OCI-LY3 (cell line): Measurements from ENCODE around the gene BCL10.
A peak's percentile ranks its signal among the peaks of the same experiment; 100 is the strongest.

ENCODE experiments used
- H2AFZ ChIP-seq: fragments of 200-600, 300-600 bp; shearing (Covaris generic); 2 replicates; pipeline ENCODE4 v1.6.0; 2014; ENCODE audit warnings: antibody characterized with exemption, low read depth, low read length
- H3K27ac ChIP-seq: fragments of 200-600, 300-600 bp; sonication (generic); 2 replicates; pipeline ENCODE4 v1.5.1; 2014; ENCODE audit warnings: mild to moderate bottlenecking, low read length, moderate library complexity, mixed read lengths
- H3K27me3 ChIP-seq: fragments of 200-600, 300-600 bp; sonication (generic); 2 replicates; pipeline ENCODE4 v1.6.1; 2014; ENCODE audit warnings: low read depth, low read length, mixed read lengths
- H3K36me3 ChIP-seq: fragments of 200-600, 300-600 bp; sonication (generic); replicated peaks from 2 replicates; pipeline ENCODE3; 2014; ENCODE audit warnings: low read depth, low read length, mixed read lengths
- H3K4me1 ChIP-seq: fragments of 300-600, 200-600 bp; sonication (generic); 2 replicates; pipeline ENCODE4 v1.6.1; 2014; ENCODE audit warnings: low read length, mixed read lengths
- H3K4me2 ChIP-seq: fragments of 200-600, 300-600 bp; sonication (generic); 2 replicates; pipeline ENCODE4 v1.6.1; 2014; ENCODE audit warnings: low read length, mixed read lengths
- H3K4me3 ChIP-seq: fragments of 300-600, 200-600 bp; sonication (generic); 2 replicates; pipeline ENCODE4 v1.5.1; 2014; ENCODE audit warnings: antibody characterized with exemption, mild to moderate bottlenecking, low read length, moderate library complexity
- H3K79me2 ChIP-seq: fragments of 300-600, 200-600 bp; shearing (Covaris generic); 2 replicates; pipeline ENCODE4 v1.6.1; 2014; ENCODE audit warnings: mild to moderate bottlenecking, low read length, mixed read lengths
- H3K9ac ChIP-seq: fragments of 300-600, 200-600 bp; shearing (Covaris generic); 2 replicates; pipeline ENCODE4 v1.6.0; 2014; ENCODE audit warnings: mild to moderate bottlenecking, low read length, moderate library complexity
- H3K9me3 ChIP-seq: fragments of 200-600, 300-600 bp; shearing (Covaris generic); 2 replicates; pipeline ENCODE4 v1.6.1; 2014; ENCODE audit warnings: low read length, mixed read lengths; ENCODE audit not compliant: insufficient read depth
- H4K20me1 ChIP-seq: fragments of 200-600, 300-600 bp; sonication (generic); 2 replicates; pipeline ENCODE4 v1.6.1; 2016; ENCODE audit warnings: low read length, mixed read lengths; ENCODE audit not compliant: insufficient read depth
- CTCF ChIP-seq: fragments of 200-600, 300-600 bp; sonication (generic); IDR thresholded peaks from 2 replicates; pipeline ENCODE4 v1.5.1; 2014; ENCODE audit warnings: antibody characterized with exemption, low read length, low read depth
- EZH2phosphoT487 ChIP-seq: fragments of 200-600 bp; shearing (Covaris generic); IDR thresholded peaks from 2 replicates; pipeline ENCODE4 v1.6.1; 2018; ENCODE audit warnings: antibody characterized with exemption, mixed run types, low read depth

The BCL10 gene

DNA sequence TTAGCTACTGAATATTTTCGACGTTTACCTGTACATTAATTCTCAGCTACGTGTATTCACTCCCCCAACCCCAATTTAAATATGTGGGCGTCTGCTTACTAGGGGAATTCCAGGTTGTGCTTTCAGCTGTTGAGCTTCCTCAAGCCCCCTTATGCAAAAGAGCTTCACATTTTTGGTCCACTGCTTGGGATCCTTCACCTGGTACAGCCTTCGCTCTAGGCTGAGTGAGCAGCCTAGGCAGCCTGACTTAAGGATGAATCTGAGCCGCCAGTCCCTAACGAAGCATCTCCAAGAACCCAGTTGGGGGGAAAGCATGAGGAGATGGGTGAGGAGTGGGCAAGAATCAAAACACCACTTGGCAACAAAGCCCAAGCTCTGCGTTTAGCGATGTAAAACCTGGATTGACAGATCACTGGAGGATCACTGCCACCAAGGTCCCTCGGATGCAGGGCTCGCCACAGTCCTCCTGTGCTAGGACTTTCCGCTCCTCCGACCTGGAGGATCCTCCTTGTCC, 674 bp downstream of the BCL10 start:
- peak overlapping the region; percentile 90 for H3K27ac ChIP-seq
- H2AFZ ChIP-seq: no peak overlapping the region

GRCh38 chr1:85274969-85275453, 1.4 kb downstream of the BCL10 start:
- peaks cover 34% of the 10 kb centered on the region for H4K20me1 ChIP-seq
- H3K27ac ChIP-seq: peak overlapping the region; percentile 90
- no peaks in the 10 kb centered on the region for H3K27me3 ChIP-seq
- no peaks in the 10 kb centered on the region for H3K9me3 ChIP-seq
- H2AFZ ChIP-seq: no peak overlapping the region
- TF ChIP-seq CTCF (no peak), EZH2phosphoT487 (no peak)
- peaks cover 31% of the 10 kb centered on the region for H3K4me1 ChIP-seq
- H3K4me2 ChIP-seq: peak overlapping the region; percentile 95
- H3K36me3 ChIP-seq: peaks cover 38% of the 10 kb centered on the region
- H3K9ac ChIP-seq: peak overlapping the region; percentile 95
- peak overlapping the region; percentile 86 for H3K4me3 ChIP-seq
- peaks cover 54% of the 10 kb centered on the region for H3K79me2 ChIP-seq

More for the DNA sequence above, 674 bp downstream of the BCL10 start:
- Histone ChIP-seq H3K4me1 (peaks cover 31% of the 10 kb centered on the region), H3K36me3 (peaks cover 33% of the 10 kb centered on the region), H3K79me2 (peaks cover 52% of the 10 kb centered on the region), H4K20me1 (peaks cover 34% of the 10 kb centered on the region), H3K9ac (peak overlapping the region; percentile 95), H3K4me2 (peak overlapping the region; percentile 95), H3K4me3 (peak overlapping the region; percentile 86), H3K27me3 (no peaks in the 10 kb centered on the region), H3K9me3 (no peaks in the 10 kb centered on the region)
- TF ChIP-seq CTCF (no peak), EZH2phosphoT487 (no peak)

GRCh38 chr1:85273397-85273796, 3.0 kb downstream of the BCL10 start:
- Histone ChIP-seq H3K9me3 (no peaks in the 10 kb centered on the region), H3K9ac (no peak overlapping the region), H3K27me3 (no peaks in the 10 kb centered on the region), H3K79me2 (peaks cover 54% of the 10 kb centered on the region), H3K4me2 (no peak overlapping the region), H3K4me1 (peaks cover 20% of the 10 kb centered on the region), H4K20me1 (peaks cover 34% of the 10 kb centered on the region), H3K4me3 (no peak overlapping the region), H3K27ac (no peak overlapping the region), H2AFZ (no peak overlapping the region), H3K36me3 (peaks cover 52% of the 10 kb centered on the region)
- TF ChIP-seq CTCF (no peak), EZH2phosphoT487 (no peak)

DNA sequence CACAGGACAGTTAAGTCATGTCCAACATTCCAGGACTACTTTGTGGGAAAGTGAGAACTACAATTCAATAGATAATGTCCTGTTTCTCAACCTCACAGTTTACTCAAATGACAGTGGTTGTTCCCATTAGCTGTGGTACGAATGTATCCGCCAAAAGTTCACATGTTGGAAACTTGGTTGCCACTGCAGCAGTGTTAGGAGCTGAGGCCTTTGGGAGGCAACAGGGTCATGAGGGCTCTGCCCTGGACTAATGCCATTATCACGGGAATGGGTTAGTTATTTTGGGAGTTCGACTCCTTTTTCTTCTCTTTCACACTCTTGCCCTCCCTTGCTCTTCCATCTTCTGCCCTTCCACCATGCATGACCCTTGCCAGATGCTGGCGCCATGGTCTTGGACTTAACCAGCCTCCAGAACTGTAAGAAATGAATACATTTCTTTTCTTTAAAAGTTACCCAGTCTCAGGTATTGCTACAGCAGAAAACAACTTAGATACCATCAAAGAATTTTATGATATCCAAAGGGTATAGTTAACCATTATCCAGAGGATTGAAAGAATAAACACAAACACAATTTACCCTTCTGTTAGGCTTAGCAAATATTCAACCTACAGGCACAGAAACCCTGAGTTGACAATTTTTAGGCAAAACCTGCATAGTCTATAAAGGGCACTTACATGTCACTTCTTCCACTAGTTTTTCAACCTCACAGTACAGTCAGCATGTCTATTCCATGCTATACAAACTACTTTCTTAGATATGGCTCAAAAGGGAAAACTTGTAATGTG, 7.4 kb downstream of the BCL10 start:
- H3K4me1 ChIP-seq: no peaks in the 10 kb centered on the region; the same call in 1 of the 2 replicates
- TF ChIP-seq EZH2phosphoT487 (no peak), CTCF (no peak)
- H3K9me3 ChIP-seq: no peaks in the 10 kb centered on the region
- peaks cover 50% of the 10 kb centered on the region for H3K36me3 ChIP-seq
- H2AFZ ChIP-seq: no peak overlapping the region
- H4K20me1 ChIP-seq: peaks cover 19% of the 10 kb centered on the region; the same call in 1 of the 2 replicates
- H3K27me3 ChIP-seq: no peaks in the 10 kb centered on the region
- no peak overlapping the region for H3K4me2 ChIP-seq
- no peak overlapping the region for H3K27ac ChIP-seq
- no peak overlapping the region for H3K4me3 ChIP-seq
- no peak overlapping the region for H3K9ac ChIP-seq
- peaks cover 32% of the 10 kb centered on the region for H3K79me2 ChIP-seq
